ENCODE measurements around the gene SNTB2. TPM values are rescaled to one million over a fixed set of nuclear protein-coding genes. Genes with fewer than 3 reads are reported as not detected.

SNTB2 gene
- total RNA-seq, 4 donors from 2014 or later = 39.1 to 137 (median 43.0) TPM

GRCh38 chr16:69160192-69160591, 26.8 kb upstream of the SNTB2 start:
- H3K27ac ChIP-seq = no peak overlapping the region
- no peaks in the 10 kb centered on the region for H3K27me3 ChIP-seq
- H3K4me3 ChIP-seq = no peak overlapping the region
- 86 to 89% methylated on average over 1 of the region's 1 CpG for WGBS, 2 donors (ENCODE audit: low coverage in 1 of 2)
- no peak for TF ChIP-seq EP300 (IDR thresholded peaks at IDR 0.05)
- TF ChIP-seq POLR2AphosphoS5 (IDR thresholded peaks at IDR 0.05) = no peak
- TF ChIP-seq POLR2A (IDR thresholded peaks at IDR 0.05) = no peak
- TF ChIP-seq, protein P1, sequence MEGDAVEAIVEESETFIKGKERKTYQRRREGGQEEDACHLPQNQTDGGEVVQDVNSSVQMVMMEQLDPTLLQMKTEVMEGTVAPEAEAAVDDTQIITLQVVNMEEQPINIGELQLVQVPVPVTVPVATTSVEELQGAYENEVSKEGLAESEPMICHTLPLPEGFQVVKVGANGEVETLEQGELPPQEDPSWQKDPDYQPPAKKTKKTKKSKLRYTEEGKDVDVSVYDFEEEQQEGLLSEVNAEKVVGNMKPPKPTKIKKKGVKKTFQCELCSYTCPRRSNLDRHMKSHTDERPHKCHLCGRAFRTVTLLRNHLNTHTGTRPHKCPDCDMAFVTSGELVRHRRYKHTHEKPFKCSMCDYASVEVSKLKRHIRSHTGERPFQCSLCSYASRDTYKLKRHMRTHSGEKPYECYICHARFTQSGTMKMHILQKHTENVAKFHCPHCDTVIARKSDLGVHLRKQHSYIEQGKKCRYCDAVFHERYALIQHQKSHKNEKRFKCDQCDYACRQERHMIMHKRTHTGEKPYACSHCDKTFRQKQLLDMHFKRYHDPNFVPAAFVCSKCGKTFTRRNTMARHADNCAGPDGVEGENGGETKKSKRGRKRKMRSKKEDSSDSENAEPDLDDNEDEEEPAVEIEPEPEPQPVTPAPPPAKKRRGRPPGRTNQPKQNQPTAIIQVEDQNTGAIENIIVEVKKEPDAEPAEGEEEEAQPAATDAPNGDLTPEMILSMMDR (IDR thresholded peaks at IDR 0.05) = no peak
- peaks cover 0 to 96% of the 10 kb centered on the region in 2 donors for H3K36me3 ChIP-seq
- H3K9me3 ChIP-seq = no peaks in the 10 kb centered on the region
- no peak for ATAC-seq
- H3K4me1 ChIP-seq = no peaks in the 10 kb centered on the region

GRCh38 chr16:69165584-69165983, 21.4 kb upstream of the SNTB2 start:
- no peak for TF ChIP-seq EP300 (IDR thresholded peaks at IDR 0.05)
- TF ChIP-seq POLR2A (IDR thresholded peaks at IDR 0.05) = no peak
- TF ChIP-seq POLR2AphosphoS5 (IDR thresholded peaks at IDR 0.05) = no peak
- TF ChIP-seq, protein P1 (IDR thresholded peaks at IDR 0.05) = no peak
- Histone ChIP-seq H3K4me3 (no peak overlapping the region), H3K4me1 (peaks cover 0 to 10% (median 0%) of the 10 kb centered on the region in 3 donors), H3K27me3 (no peaks in the 10 kb centered on the region), H3K9me3 (no peaks in the 10 kb centered on the region), H3K36me3 (peaks cover 2 to 88% of the 10 kb centered on the region in 2 donors), H3K27ac (peak overlapping the region in 1 of 4 donors; percentile 26)
- no peak for ATAC-seq
- WGBS, 2 donors (ENCODE audit: low coverage in 1 of 2) = 98 to 100% methylated on average over 3 to 5 of the region's 6 CpGs

DNA sequence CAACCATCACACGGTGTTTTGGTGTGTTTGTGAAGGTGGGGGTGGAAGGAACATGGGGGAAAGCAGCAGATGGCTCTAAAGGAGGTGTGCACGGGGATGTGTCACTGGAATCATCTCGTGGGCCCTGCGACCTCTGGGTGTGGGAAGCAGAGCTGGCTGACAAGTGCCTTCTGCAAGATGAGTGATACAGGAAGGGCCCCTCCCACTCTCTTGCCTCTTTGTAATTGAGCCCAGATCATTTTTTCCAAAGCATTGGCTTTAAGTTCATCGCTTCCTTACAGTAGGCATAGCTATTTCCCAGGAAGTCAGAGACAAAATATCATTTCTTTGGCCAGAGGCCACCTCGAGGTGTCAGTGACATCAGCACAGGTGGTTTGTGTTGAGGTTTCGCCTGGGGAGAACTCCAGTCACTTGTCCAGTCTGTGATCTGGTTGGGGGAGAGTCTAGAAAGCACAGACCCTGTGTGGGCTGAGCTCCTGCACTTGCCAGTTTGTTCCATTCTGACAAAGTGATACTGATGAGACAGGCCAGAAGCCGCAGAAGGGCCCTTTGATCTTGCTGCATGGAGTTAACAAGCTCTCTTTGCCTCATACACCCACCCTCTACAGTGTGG, 20.6 kb upstream of the SNTB2 start:
- TF ChIP-seq POLR2A (IDR thresholded peaks at IDR 0.05) = no peak
- no peak for TF ChIP-seq POLR2AphosphoS5 (IDR thresholded peaks at IDR 0.05)
- TF ChIP-seq EP300 (IDR thresholded peaks at IDR 0.05) = no peak
- TF ChIP-seq, protein P1 (IDR thresholded peaks at IDR 0.05) = no peak
- H3K27me3 ChIP-seq = no peaks in the 10 kb centered on the region
- H3K4me1 ChIP-seq = peaks cover 0 to 16% (median 0%) of the 10 kb centered on the region in 3 donors
- H3K9me3 ChIP-seq = no peaks in the 10 kb centered on the region
- no peak for ATAC-seq
- H3K36me3 ChIP-seq = peaks cover 2 to 80% of the 10 kb centered on the region in 2 donors
- H3K4me3 ChIP-seq = no peak overlapping the region
- 38 to 43% methylated on average over 4 to 6 of the region's 8 CpGs for WGBS, 2 donors (ENCODE audit: low coverage in 1 of 2)
- H3K27ac ChIP-seq = peak overlapping the region in 2 of 4 donors; percentile 7 to 26

DNA sequence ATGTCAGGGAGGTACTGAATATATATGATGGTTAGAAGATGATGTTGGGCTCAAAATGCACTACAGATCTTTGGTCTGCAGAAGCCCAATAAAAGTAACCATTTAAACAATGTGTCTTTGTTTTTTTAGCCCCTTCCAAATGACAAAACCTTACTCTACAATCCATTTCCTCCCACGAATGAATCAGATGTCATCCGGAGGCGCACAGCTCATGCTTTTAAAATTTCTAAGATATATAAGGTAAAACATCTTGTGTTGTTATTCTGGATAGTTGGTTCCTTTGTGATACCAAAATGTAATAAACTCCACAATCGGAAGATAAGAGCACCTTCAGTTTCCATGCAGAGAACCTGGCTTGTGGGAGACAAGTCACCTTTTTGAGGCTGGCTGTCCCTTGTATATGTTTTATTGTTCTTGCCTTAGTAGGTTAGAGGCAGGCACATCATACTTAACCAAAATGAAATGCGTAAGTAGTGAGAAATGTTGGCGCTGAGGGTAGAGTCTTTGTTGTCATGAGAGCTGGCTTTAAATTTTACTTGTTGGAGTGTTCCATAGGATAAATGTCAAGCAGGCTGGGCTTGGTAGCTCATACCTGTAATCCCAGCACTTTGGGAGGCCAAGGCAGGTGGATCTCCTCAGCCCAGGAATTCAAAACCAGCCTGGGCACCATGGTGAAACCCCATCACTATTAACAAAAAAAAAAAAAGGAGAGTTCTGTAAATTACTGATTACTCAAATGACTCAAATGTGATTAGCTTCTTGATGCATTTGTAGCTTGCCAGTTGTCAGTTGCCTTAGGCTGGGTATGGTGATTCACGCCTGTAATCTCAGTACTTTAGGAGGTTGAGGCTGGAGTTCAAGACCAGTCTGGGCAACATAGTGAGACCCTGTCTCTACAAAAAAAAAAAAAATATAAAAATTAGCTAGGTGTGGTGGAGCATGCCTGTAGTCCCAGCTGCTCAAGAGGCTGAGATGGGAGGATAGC, 19.7 kb upstream of the SNTB2 start:
- H3K27ac ChIP-seq = no peak overlapping the region
- H3K27me3 ChIP-seq = no peaks in the 10 kb centered on the region
- peaks cover 0 to 26% (median 0%) of the 10 kb centered on the region in 3 donors for H3K4me1 ChIP-seq
- TF ChIP-seq, protein P1 (IDR thresholded peaks at IDR 0.05) = no peak
- no peak for TF ChIP-seq EP300 (IDR thresholded peaks at IDR 0.05)
- no peak for TF ChIP-seq POLR2A (IDR thresholded peaks at IDR 0.05)
- TF ChIP-seq POLR2AphosphoS5 (IDR thresholded peaks at IDR 0.05) = no peak
- no peak for ATAC-seq
- no peaks in the 10 kb centered on the region for H3K9me3 ChIP-seq
- peaks cover 2 to 71% of the 10 kb centered on the region in 2 donors for H3K36me3 ChIP-seq
- 64 to 71% methylated on average over 6 to 7 of the region's 7 CpGs for WGBS, 2 donors (ENCODE audit: low coverage in 1 of 2)
- H3K4me3 ChIP-seq = no peak overlapping the region
